ENCODE results near the gene HRH1.
"Not testable (repeated sequence)": the region's sequence is repeated elsewhere in the genome, so short reads cannot be mapped to it uniquely, and the experiment has no call there.

Gene HRH1, protein sequence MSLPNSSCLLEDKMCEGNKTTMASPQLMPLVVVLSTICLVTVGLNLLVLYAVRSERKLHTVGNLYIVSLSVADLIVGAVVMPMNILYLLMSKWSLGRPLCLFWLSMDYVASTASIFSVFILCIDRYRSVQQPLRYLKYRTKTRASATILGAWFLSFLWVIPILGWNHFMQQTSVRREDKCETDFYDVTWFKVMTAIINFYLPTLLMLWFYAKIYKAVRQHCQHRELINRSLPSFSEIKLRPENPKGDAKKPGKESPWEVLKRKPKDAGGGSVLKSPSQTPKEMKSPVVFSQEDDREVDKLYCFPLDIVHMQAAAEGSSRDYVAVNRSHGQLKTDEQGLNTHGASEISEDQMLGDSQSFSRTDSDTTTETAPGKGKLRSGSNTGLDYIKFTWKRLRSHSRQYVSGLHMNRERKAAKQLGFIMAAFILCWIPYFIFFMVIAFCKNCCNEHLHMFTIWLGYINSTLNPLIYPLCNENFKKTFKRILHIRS

DNA sequence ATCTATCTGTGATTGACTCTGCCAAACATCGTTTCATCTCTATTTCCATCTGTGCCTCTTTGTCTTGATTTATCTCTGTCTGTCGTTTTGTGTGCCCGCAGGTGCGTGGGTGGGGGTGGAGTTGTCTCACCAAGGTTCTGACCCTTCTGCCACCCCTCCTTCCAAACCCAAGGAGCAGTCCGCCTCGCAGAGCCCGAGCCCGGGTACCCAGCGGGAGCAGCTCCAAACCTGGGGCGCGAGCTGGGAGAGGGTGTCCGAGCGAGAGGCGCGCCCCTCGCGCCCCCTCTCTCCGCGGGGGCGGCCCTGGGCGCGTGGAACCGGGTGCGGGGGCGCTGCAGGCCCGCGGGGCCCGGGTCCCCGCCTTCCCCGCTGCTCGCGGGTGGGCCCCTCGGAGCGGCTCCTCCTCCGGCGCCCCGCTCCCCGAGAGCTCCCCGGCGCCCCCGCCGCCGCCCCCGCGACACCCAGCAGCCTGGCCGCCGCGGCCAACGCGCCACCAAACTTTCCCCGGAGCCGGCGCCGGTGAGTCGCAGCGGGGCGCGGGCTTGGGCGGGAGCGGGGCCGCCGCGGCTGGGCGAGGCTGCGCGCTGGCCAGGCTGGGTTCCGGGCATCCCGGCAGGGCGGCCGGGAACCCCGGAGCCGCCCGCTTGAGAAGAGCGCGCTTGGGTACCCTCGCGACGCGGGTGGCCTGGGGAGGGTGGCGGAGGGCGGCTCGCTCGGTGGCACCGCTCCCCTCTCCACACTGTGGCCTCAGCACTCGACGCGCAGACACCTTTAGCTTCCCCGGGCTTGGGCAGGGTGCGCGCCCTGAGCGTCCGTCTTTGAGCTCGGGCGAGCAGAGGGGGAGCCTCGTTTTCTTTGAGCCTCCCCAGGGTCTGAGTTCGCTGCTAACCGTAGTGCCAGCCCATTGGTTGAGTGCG is at the start of gene HRH1:
HRH1 (plus strand) TSS at position 458 of the 917 bp plus-strand sequence. CDS start 104,545 bp downstream, outside the sequence.
- no peak for DNase-seq (ENCODE audit: low read depth)

DNA sequence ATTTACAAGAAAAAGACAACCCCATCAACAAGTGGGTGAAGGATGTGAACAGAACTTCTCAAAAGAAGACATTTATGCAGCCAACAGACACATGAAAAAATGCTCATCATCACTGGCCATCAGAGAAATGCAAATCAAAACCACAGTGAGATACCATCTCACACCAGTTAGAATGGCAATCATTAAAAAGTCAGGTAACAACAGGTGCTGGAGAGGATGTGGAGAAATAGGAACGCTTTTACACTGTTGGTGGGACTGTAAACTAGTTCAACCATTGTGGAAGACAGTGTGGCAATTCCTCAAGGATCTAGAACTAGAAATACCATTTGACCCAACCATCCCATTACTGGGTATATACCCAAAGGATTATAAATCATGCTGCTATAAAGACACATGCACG is 41.0 kb upstream of the HRH1 start:
- DNase-seq (ENCODE audit: low read depth), result not testable (repeated sequence)

DNA sequence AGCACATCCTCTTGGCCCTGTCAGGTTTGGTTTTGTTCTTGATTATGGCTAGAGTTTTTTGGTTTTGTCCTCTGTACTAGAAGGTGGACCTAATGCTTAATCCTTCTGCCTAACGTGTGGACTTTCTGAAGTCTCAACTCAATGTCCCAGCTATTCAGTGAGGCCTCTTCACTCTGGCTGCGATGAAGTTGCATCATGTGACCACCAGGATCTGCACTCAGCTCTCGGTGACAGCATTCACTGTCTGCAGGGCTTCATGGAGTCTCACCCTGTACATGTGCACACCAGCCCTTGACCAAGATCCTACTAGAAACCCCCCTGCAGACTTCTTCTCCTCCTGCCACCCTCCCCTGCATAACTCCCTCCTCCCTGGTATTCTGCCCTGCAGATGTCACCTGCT is 38.7 kb upstream of the HRH1 start:
- no peak for DNase-seq (ENCODE audit: low read depth)

DNA sequence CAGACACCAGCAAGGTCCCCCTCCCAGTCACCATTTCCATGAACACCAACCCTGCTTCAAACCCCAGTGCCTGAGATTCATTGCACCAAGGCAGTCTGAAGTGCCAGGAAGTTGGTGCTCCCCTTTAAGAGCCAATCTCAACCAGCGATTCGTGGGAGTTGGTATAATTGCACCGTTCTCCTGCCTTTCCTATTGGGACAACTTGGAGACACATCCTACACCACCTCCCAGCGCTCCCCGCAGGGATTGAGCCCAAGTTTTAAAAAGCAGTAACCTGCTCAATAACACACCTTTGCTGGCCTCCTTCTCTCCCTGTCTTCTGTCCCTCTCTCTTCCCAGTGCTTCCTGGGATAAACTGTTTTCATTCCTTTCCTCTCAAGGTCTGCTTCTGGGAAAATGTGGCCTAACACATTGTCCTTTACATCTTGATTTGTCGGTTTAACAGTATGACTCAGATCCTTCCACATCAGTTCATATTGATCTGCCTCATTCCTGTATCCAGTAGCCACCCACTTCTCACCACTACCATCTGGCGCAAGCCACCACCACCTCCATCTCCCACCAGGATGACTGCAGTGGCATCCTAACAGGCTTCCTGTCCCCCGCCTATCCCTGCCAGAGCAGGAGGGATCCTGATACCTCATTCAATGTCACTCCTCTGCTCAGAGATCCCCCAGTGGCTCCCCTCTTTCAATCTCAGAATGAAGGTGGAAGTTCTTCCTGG is 37.8 kb upstream of the HRH1 start:
- DNase-seq (ENCODE audit: low read depth), result no peak

DNA sequence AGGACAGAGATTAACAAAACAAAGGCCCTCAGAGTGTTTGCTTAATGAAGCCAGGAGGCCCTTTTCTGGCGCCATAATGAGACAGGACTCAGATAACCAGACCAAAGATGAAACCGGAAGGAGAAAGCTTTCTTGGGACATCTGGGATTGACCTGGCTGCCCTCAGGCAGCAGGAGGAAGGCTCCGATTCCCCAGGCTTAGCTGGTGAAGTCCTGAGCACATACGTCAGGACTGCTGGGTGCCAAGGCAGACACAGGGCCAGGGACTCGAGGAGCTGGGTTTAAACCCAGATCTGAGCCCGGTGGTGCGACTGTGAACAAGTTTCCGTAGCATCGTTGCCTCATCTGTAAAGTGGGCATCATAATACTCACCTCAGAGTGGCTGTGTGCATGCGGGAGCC is 36.7 kb upstream of the HRH1 start:
- DNase-seq (ENCODE audit: low read depth), result no peak

DNA sequence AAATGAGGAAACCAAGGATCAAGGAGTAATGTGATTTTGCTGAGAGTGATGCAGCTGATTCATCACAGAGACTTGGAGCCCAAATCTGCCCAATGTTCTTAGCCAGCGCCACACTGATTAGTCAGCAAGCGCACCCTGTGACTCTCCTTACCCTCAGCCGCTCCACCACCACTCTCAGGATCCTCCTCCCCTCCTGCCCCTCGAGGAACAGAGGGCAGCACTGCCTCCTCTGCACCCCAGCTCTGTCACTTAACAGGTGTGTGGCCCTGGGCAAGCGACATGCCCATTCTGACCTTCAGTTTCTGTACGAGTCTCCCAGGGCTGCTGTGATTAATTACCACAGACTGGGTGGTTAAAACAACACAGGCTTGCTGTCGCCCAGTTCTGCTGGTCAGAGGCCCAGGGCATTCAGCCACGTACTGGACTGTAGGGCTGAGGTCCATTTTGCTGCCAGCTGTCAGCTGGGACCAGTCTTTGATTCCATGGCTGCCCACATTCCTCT is 36.1 kb upstream of the HRH1 start:
- DNase-seq (ENCODE audit: low read depth), result no peak

DNA sequence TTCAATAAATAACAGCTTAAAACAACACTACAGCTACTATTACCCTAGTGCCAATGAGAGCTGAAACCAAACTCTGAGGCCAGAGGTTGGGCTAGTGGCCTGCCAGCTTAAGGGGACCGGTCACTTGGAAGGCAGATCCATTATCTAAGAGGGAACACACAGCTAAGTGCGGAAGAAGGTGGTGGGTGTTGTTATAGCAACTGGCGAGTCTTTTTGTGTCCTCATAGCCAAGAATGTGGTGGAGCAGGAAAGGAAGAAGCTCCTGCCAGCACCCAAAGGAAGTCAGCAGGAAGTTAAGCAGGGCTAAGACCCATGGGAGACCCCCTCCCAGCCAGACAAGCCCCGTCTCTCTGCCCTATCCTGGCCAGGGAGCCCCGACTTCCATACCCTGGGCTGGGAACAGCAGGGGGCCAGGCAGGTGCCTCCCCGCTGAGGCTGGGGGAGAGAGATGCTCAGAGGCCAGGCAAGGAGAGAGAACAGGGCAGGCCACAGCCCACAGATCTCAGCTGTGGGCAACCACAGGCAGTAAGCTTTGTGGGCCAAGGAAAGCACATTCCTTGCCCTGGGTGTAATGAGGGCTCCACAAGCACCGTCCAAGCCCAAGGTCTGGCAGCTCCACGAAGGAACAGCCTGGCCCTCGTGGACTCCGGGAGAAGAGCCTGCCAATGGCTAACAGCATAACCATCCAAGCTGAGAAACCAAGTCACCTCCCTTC is 34.0 kb upstream of the HRH1 start:
- DNase-seq (ENCODE audit: low read depth), result no peak

DNA sequence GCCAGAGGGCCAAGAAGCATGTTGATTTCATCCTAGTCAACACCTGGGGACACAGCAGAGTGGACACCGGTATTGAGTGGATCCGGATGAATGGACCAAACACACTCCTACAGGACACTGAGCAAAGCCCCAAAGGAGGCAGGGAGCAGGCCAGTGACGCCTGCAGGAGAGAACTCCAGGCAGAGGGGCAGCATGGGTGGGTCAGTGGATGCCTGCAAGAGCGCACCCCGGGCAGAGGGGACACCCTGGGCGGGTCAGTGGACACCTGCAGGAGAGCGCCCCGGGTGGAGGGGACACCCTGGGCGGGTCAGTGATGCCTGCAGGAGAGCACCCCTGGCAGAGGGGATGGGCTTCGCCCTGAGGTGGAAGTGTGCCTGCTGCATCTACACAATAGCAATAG is 27.6 kb upstream of the HRH1 start:
- DNase-seq (ENCODE audit: low read depth), result no peak

DNA sequence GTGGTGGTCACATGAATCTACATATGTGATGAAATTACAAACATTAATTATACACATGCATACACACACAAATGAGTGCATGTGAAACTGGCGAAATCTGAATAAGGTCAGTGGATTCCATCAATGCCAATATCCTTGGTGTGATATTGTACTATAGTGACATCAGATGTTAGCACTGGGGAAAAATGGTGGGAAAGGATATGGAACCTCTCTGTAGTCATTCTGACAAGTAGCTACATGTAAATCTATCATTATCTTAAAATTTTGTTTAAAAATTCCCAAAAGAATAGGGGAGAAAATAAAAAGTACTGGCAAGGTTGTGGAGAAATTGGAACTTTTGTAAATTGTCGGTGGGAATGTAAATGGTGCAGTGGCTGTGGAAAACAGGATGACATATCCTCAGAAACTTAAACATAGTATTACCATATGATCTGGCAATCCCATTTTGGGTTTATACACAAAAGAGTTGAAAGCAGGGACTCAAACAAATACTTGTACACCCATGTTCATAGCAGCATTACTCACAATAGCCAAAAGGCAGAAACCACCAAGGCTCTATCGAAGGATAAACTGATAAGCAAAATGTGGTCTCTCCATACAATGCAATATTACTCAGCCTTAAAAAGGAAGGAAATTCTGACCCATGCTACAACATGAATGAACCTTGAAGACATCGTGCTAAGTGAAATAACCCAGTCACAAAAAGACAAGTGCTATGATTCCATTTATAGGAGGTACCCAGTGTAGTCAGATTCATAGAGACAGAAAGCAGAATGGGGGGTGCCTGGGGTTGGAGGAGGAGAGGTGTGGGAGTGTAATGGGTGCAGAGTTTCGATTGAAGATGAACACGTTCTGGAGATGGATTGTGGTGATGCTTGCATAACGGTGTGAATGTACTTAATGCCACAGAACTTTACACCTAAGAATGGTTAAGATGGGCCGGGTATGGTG is 25.3 kb upstream of the HRH1 start:
- no peak for DNase-seq (ENCODE audit: low read depth)

DNA sequence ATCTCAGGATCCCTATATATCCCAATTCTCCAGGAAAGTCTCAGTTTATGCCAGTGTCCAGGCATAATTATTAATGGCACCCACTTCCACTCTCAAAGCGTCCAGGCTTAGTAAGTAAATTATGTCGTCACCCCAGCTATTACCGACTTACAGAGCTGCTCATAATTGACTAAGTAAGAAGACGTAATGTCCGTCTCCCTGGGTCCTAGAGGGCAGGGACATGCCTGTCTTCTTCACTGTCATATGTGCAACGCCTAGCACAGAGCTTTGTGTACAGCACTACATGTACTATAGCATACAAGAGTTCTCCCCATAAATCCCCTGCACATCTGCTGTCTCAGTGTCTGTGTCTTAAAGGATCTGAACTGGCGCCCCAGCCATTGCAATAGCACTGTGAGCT is 23.9 kb upstream of the HRH1 start:
- DNase-seq (ENCODE audit: low read depth), result no peak

DNA sequence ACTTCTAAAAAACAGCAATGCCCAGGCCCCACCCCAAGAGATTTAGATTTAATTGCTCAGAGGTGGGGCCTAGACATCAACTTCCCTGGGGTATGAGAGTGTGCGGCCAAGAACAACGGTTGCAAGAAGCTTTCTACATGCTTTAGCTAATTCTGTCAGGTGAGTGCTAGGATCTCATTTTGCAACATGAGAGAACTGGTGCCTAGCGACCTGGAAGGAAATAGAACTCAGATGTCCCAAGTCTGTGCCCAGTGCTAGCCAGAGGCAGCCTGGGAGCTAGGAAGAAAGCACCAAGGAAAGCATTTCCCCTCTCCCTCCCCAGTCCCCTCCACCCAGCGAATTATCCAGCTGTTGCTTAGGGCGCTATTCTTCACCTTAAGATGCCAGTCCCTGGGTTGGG is 22.9 kb upstream of the HRH1 start:
- no peak for DNase-seq (ENCODE audit: low read depth)

DNA sequence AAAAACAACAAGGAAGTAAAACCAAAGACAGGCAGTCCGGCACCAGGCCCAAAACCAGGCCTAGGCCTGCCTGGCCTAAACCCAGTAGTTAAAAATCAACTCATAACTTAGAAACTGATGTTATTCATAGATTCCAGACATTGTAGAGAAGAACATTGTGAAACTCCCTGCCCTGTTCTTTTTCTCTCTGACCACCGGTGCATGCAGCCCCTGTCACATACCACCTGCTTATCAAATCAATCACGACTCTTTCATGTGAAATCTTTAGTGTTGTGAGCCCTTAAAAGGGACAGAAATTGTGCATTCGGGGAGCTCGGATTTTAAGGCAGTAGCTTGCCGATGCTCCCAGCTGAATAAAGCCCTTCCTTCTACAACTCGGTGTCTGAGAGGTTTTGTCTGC is 22.4 kb upstream of the HRH1 start:
- not testable (repeated sequence) for DNase-seq (ENCODE audit: low read depth)

DNA sequence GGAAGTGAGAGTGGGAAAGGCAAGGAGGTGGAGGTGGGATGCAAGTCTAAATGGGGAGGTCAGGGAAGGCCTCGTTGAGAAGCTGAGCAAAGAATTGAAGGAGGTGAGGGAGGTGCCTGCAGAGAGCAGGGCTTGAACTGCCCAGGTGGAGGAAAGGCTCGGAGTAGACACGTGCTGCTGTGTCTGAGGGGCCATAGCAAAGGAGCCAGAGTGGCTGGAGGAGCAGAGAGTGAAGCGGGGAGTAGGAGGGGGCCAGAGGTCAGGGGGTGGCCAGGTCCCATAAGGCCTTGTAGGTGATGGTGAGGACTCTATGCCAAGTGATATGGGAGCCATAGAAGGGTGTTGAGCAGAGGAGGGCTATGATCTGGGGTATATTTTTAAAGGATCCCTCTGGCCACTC is 21.4 kb upstream of the HRH1 start:
- no peak for DNase-seq (ENCODE audit: low read depth)

DNA sequence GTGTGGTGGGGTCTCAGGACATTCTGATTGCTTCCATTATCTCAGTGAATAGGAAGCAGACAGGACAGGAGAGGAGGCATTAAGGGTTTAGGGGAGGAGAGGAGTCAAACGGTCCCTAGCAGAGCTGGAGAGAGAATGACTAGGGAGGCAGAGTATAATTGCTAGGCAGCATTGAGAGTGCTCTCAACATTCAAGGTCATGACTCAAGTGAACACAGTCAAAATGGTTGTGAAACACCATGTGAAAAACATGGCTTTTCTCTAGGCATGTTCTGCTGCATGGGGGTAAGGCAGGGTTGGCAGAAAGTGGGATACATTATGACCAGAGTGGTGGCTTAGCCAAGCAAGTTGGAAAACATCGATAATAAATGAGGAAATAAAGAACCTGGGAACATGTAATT is 19.5 kb upstream of the HRH1 start:
- no peak for DNase-seq (ENCODE audit: low read depth)

DNA sequence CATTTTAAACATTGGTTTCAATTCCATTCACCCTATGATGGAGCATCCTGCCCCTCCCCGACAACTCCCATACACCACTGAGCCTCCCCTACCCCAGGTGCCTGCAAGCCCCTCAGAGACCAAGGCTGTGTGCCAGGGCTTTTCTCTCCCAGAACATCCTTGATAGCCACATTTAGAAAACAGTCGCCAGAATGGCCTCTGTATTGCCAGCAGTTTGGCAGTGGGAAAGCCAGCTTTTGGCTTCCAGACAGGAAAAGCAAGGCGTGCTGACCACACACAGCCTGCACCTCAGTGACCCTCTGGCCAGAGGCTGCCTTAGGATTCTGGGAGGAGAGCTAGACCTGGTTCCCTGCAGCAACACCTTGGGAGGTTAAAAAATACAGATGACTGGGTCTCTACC is 18.2 kb upstream of the HRH1 start:
- DNase-seq (ENCODE audit: low read depth), result no peak

DNA sequence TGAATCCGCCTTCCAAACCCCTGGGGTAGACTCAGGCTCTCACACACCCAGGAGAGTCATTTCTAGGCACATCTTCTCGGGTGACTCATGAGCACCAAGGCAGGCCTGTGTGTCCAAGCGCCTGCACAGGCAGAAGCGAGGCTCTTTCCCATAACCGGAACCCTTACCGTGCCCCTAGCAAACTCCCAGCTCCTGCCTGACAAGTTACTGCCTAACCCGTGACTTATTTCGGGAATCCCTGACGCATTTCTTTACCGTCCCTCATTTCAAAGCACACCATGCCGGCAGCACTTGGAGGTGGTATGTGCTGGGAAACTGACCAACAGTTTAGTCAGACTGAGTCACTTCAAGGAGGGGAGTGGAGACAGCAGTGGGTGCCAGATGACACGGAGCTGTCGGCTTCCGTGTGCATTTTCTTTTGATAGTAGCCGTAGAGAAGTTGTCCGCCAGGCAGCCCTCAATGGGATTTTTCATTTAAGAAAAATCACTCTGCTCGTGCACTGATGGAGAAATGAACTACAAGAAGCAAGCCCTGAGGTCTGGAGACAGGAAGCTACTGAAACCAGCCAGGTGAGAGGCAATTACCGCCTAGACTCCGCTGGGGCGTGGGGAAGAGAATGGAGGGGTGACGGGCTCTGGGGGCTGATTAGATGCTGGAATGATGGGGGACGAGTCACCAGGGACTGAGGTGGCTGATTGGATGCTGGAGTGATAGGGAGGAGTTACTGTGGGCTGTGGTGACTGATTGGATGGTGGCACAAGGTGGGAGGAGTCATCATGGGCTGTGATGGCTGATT is 17.3 kb upstream of the HRH1 start:
- DNase-seq (ENCODE audit: low read depth), result no peak

DNA sequence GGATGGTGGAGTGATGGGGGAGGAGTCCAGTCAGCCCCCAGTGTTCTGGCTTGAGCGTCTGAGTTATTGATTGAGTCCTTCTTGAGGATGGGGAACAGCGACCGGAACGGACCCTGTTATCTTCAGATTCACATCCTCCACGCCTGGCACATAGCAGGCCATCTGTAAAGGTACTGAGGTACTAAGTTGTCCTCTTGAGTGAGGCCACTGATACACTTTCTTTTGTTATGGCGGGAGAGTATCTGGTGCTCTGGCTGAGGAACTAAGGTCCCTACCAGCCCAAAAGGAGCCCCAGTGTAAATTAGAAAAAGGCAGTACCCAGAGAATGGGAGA is 16.7 kb upstream of the HRH1 start:
- DNase-seq (ENCODE audit: low read depth), result no peak

DNA sequence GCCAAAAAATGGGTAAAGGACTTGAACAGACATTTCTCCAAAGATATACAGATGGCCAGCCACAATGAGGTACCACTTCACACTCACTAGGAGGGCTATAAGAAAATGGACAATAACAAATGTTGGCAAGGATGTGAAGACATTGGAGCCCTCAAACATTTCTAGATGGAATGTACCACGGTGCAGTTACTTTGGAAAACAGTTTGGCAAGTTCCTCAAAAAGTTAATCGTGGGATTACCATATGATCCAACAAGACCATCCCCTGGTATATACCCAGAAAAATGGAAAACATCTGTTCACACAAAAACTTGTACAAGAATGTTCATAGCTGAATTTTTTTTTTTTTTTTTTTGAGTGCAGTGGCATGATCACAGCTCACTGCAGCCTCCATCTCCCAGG is 15.9 kb upstream of the HRH1 start:
- DNase-seq (ENCODE audit: low read depth), result no peak

DNA sequence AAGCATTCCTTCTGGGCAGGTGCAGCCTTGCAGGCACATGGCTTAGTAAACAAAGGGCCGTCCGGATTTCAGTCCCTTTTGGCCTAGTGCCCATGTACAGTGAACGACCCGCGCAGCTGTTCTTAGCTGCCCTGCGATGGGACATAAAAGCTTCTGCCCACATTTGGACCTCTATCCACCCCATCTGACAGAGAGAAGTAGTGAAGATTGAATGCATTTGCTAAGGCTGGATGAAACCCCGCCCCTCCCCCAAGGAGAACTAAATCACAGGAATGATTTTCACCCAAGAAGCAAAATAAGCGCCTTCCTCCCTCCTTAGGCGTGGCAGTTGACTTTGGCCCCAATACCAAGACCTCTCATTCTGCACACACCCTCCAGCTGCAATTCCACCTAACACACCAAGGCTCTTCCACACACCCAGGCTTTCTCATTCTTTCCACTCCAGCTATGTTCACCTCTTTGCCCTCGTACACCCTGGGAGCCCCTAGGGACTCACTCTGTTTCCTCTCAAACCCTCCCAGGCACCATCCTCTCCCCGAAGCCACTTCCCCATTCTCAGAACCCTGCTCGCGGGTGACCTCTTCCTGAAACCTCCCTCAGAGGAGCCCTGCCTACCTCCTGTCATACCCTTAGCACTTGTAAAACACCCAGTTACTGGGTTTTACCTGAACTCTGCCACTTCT is 14.1 kb upstream of the HRH1 start:
- no peak for DNase-seq (ENCODE audit: low read depth)

All from activated T-cell treated with anti-CD3 and anti-CD28 coated beads for 1 hour (primary cell).